ENCODE measurements around the gene MVB12B. TPM values are rescaled to one million over a fixed set of nuclear protein-coding genes. Genes with fewer than 3 reads are reported as not detected.

The MVB12B gene
- total and polyA plus RNA-seq, 2 donors: 4.4 to 11.5 TPM

GRCh38 chr9:126361810-126362238 lies 35.2 kb downstream of the MVB12B start:
- H3K36me3 ChIP-seq (ENCODE audit: control insufficient read depth in 2 of 2, insufficient read depth in 2 of 2, low read length in 1 of 2): peaks cover 0 to under 1% of the 10 kb centered on the region in 2 donors
- no peak overlapping the region for H3K4me3 ChIP-seq (ENCODE audit: low read length in 2 of 2)
- H3K4me1 ChIP-seq (ENCODE audit: control insufficient read depth in 2 of 2, insufficient read depth in 2 of 2, low read length in 2 of 2): no peaks in the 10 kb centered on the region
- no peak overlapping the region for H3K27ac ChIP-seq (ENCODE audit: low read depth in 1 of 2, low read length in 1 of 2)
- WGBS: over 99% methylated on average over 3 of the region's 3 CpGs
- no peak for DNase-seq (ENCODE audit: low read depth in 6 of 9, low spot score in 9 of 9)
- no peaks in the 10 kb centered on the region for H3K27me3 ChIP-seq (ENCODE audit: control insufficient read depth in 2 of 2, insufficient read depth in 1 of 2, low read length in 1 of 2)
- peaks cover 0 to 3% of the 10 kb centered on the region in 2 donors for H3K9me3 ChIP-seq (ENCODE audit: control insufficient read depth in 2 of 2, insufficient read depth in 1 of 2, low read length in 1 of 2)

- H3K4me1 ChIP-seq (ENCODE audit: control insufficient read depth in 2 of 2, insufficient read depth in 2 of 2, low read length in 2 of 2): no peaks in the 10 kb centered on the region
- H3K27me3 ChIP-seq (ENCODE audit: control insufficient read depth in 2 of 2, insufficient read depth in 1 of 2, low read length in 1 of 2): no peaks in the 10 kb centered on the region
- no peak overlapping the region for H3K27ac ChIP-seq (ENCODE audit: low read depth in 1 of 2, low read length in 1 of 2)
- DNase-seq (ENCODE audit: low read depth in 6 of 9, low spot score in 9 of 9): no peak
- H3K4me3 ChIP-seq (ENCODE audit: low read length in 2 of 2): no peak overlapping the region
- H3K36me3 ChIP-seq (ENCODE audit: control insufficient read depth in 2 of 2, insufficient read depth in 2 of 2, low read length in 1 of 2): peaks cover 0 to 11% of the 10 kb centered on the region in 2 donors
- H3K9me3 ChIP-seq (ENCODE audit: control insufficient read depth in 2 of 2, insufficient read depth in 1 of 2, low read length in 1 of 2): peaks cover 0 to 3% of the 10 kb centered on the region in 2 donors
- WGBS: 99% methylated on average over 6 of the region's 6 CpGs
Measured at GRCh38 chr9:126363250-126363649, 36.6 kb downstream of the MVB12B start.

- WGBS: 97% methylated on average over 8 of the region's 8 CpGs
- H3K36me3 ChIP-seq (ENCODE audit: control insufficient read depth in 2 of 2, insufficient read depth in 2 of 2, low read length in 1 of 2): peaks cover 0 to 11% of the 10 kb centered on the region in 2 donors
- no peaks in the 10 kb centered on the region for H3K27me3 ChIP-seq (ENCODE audit: control insufficient read depth in 2 of 2, insufficient read depth in 1 of 2, low read length in 1 of 2)
- no peak overlapping the region for H3K4me3 ChIP-seq (ENCODE audit: low read length in 2 of 2)
- H3K4me1 ChIP-seq (ENCODE audit: control insufficient read depth in 2 of 2, insufficient read depth in 2 of 2, low read length in 2 of 2): no peaks in the 10 kb centered on the region
- no peak for DNase-seq (ENCODE audit: low read depth in 6 of 9, low spot score in 9 of 9)
- H3K9me3 ChIP-seq (ENCODE audit: control insufficient read depth in 2 of 2, insufficient read depth in 1 of 2, low read length in 1 of 2): peaks cover 0 to 3% of the 10 kb centered on the region in 2 donors
- H3K27ac ChIP-seq (ENCODE audit: low read depth in 1 of 2, low read length in 1 of 2): no peak overlapping the region
Measured at GRCh38 chr9:126363847-126364671, 37.4 kb downstream of the MVB12B start.

- peaks cover 0 to 11% of the 10 kb centered on the region in 2 donors for H3K36me3 ChIP-seq (ENCODE audit: control insufficient read depth in 2 of 2, insufficient read depth in 2 of 2, low read length in 1 of 2)
- WGBS: 97% methylated on average over 3 of the region's 3 CpGs
- H3K9me3 ChIP-seq (ENCODE audit: control insufficient read depth in 2 of 2, insufficient read depth in 1 of 2, low read length in 1 of 2): peaks cover 0 to 3% of the 10 kb centered on the region in 2 donors
- H3K27me3 ChIP-seq (ENCODE audit: control insufficient read depth in 2 of 2, insufficient read depth in 1 of 2, low read length in 1 of 2): no peaks in the 10 kb centered on the region
- H3K4me1 ChIP-seq (ENCODE audit: control insufficient read depth in 2 of 2, insufficient read depth in 2 of 2, low read length in 2 of 2): no peaks in the 10 kb centered on the region
- DNase-seq (ENCODE audit: low read depth in 6 of 9, low spot score in 9 of 9): no peak
- no peak overlapping the region for H3K4me3 ChIP-seq (ENCODE audit: low read length in 2 of 2)
- no peak overlapping the region for H3K27ac ChIP-seq (ENCODE audit: low read depth in 1 of 2, low read length in 1 of 2)
Measured at GRCh38 chr9:126365780-126366179, 39.2 kb downstream of the MVB12B start.

- H3K27ac ChIP-seq (ENCODE audit: low read depth in 1 of 2, low read length in 1 of 2): no peak overlapping the region
- H3K27me3 ChIP-seq (ENCODE audit: control insufficient read depth in 2 of 2, insufficient read depth in 1 of 2, low read length in 1 of 2): no peaks in the 10 kb centered on the region
- H3K4me3 ChIP-seq (ENCODE audit: low read length in 2 of 2): no peak overlapping the region
- 97% methylated on average over 13 of the region's 13 CpGs for WGBS
- peaks cover 0 to 3% of the 10 kb centered on the region in 2 donors for H3K9me3 ChIP-seq (ENCODE audit: control insufficient read depth in 2 of 2, insufficient read depth in 1 of 2, low read length in 1 of 2)
- DNase-seq (ENCODE audit: low read depth in 6 of 9, low spot score in 9 of 9): no peak
- no peaks in the 10 kb centered on the region for H3K4me1 ChIP-seq (ENCODE audit: control insufficient read depth in 2 of 2, insufficient read depth in 2 of 2, low read length in 2 of 2)
- H3K36me3 ChIP-seq (ENCODE audit: control insufficient read depth in 2 of 2, insufficient read depth in 2 of 2, low read length in 1 of 2): peaks cover 0 to 11% of the 10 kb centered on the region in 2 donors
Measured at GRCh38 chr9:126366366-126367011, 39.9 kb downstream of the MVB12B start.

- Histone ChIP-seq H3K27ac (ENCODE audit: low read depth in 1 of 2, low read length in 1 of 2) (no peak overlapping the region), H3K4me1 (ENCODE audit: control insufficient read depth in 2 of 2, insufficient read depth in 2 of 2, low read length in 2 of 2) (no peaks in the 10 kb centered on the region), H3K36me3 (ENCODE audit: control insufficient read depth in 2 of 2, insufficient read depth in 2 of 2, low read length in 1 of 2) (peaks cover 0 to 11% of the 10 kb centered on the region in 2 donors), H3K27me3 (ENCODE audit: control insufficient read depth in 2 of 2, insufficient read depth in 1 of 2, low read length in 1 of 2) (no peaks in the 10 kb centered on the region), H3K4me3 (ENCODE audit: low read length in 2 of 2) (no peak overlapping the region), H3K9me3 (ENCODE audit: control insufficient read depth in 2 of 2, insufficient read depth in 1 of 2, low read length in 1 of 2) (no peaks in the 10 kb centered on the region)
- 97% methylated on average over 13 of the region's 13 CpGs for WGBS
- no peak for DNase-seq (ENCODE audit: low read depth in 6 of 9, low spot score in 9 of 9)
Measured at GRCh38 chr9:126367139-126367538, 40.5 kb downstream of the MVB12B start.

- peaks cover 0 to 11% of the 10 kb centered on the region in 2 donors for H3K36me3 ChIP-seq (ENCODE audit: control insufficient read depth in 2 of 2, insufficient read depth in 2 of 2, low read length in 1 of 2)
- no peaks in the 10 kb centered on the region for H3K9me3 ChIP-seq (ENCODE audit: control insufficient read depth in 2 of 2, insufficient read depth in 1 of 2, low read length in 1 of 2)
- DNase-seq (ENCODE audit: low read depth in 6 of 9, low spot score in 9 of 9): no peak
- 95% methylated on average over 3 of the region's 3 CpGs for WGBS
- peaks cover 0 to 1% of the 10 kb centered on the region in 2 donors for H3K4me1 ChIP-seq (ENCODE audit: control insufficient read depth in 2 of 2, insufficient read depth in 2 of 2, low read length in 2 of 2)
- no peak overlapping the region for H3K4me3 ChIP-seq (ENCODE audit: low read length in 2 of 2)
- H3K27me3 ChIP-seq (ENCODE audit: control insufficient read depth in 2 of 2, insufficient read depth in 1 of 2, low read length in 1 of 2): no peaks in the 10 kb centered on the region
- H3K27ac ChIP-seq (ENCODE audit: low read depth in 1 of 2, low read length in 1 of 2): no peak overlapping the region
Measured at GRCh38 chr9:126367616-126368015, 41.0 kb downstream of the MVB12B start.

- Histone ChIP-seq H3K9me3 (ENCODE audit: control insufficient read depth in 2 of 2, insufficient read depth in 1 of 2, low read length in 1 of 2) (no peaks in the 10 kb centered on the region), H3K36me3 (ENCODE audit: control insufficient read depth in 2 of 2, insufficient read depth in 2 of 2, low read length in 1 of 2) (peaks cover 0 to 11% of the 10 kb centered on the region in 2 donors), H3K4me1 (ENCODE audit: control insufficient read depth in 2 of 2, insufficient read depth in 2 of 2, low read length in 2 of 2) (peaks cover 0 to 4% of the 10 kb centered on the region in 2 donors), H3K27me3 (ENCODE audit: control insufficient read depth in 2 of 2, insufficient read depth in 1 of 2, low read length in 1 of 2) (no peaks in the 10 kb centered on the region), H3K27ac (ENCODE audit: low read depth in 1 of 2, low read length in 1 of 2) (no peak overlapping the region), H3K4me3 (ENCODE audit: low read length in 2 of 2) (no peak overlapping the region)
- DNase-seq (ENCODE audit: low read depth in 6 of 9, low spot score in 9 of 9): no peak
- WGBS: 97% methylated on average over 7 of the region's 7 CpGs
Measured at GRCh38 chr9:126368020-126368419, 41.4 kb downstream of the MVB12B start.

Data from thymus (tissue), 11 donors.